Brain microvascular endothelial cell (primary cell): ENCODE data around the gene SLC35B4.

Source experiments
- DNase-seq: peaks from one replicate; pipeline ENCODE4 v3.0.0-alpha.2; 2020
- H3K27ac ChIP-seq: fragments of 250-450 bp; sonication (Bioruptor Pico); 2 replicates; pipeline ENCODE4 v1.5.1; 2020; ENCODE audit warnings: mild to moderate bottlenecking, moderate library complexity
- H3K27me3 ChIP-seq: fragments of 250-450 bp; sonication (Bioruptor Pico); replicated peaks from 2 replicates; pipeline ENCODE4 v1.5.1; 2020; ENCODE audit warnings: mild to moderate bottlenecking
- H3K36me3 ChIP-seq: fragments of 250-450 bp; sonication (Bioruptor Pico); replicated peaks from 2 replicates; pipeline ENCODE4 v1.5.1; 2020; ENCODE audit warnings: mild to moderate bottlenecking
- H3K4me3 ChIP-seq: 2 replicates; pipeline ENCODE4 v1.5.1; 2011; ENCODE audit warnings: low read depth, mild to moderate bottlenecking, control low read depth, low read length, moderate library complexity
- in situ Hi-C: cut with HindIII; loops from 2 replicates; pipeline ENCODE4 v1.10.0; 2017; ENCODE audit warnings: low sequenced_read_pairs, low pct_ligation_motif_present
- TF ChIP-seq, protein P1 (sequence below): IDR thresholded peaks from 2 replicates; pipeline ENCODE4 v1.5.1; 2011; ENCODE audit warnings: low read depth, mild to moderate bottlenecking, moderate library complexity, low read length, control low read depth, inconsistent platforms; ENCODE audit errors: missing control alignments

The SLC35B4 gene

DNA sequence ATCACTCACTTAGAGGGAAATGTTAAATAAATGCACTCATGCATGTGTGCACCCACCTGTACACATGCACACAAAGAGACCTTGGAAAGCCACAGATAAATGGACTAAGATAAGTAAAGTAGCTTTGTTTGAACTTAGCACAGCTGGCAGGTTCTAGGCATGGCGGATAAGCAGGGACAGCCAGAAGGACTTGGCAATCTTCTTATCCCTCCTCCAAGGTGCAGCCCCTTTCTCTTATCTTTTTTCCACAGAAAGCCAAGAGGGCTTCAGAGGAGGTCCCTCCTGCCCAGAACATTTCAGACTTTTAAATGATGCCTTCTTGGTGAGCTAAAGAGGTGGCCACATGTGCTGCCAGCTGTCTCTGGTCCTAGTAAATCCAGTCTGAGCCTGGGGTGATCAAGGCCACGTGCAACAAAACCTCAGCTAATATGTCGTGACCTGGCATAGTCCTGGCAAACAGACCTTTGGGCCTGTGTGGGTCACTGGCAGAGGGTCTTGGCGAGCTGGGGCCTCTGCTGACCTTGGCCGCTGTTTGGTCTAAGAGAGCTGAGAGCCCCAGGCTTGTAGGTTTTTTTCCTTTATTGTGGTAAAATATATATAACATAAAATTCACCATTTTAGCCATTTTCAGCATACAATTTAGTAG lies 43.2 kb upstream of the SLC35B4 start:
- no peak for DNase-seq
- no peak overlapping the region for H3K4me3 ChIP-seq
- H3K36me3 ChIP-seq: no peaks in the 10 kb centered on the region
- H3K27ac ChIP-seq: no peak overlapping the region
- no peaks in the 10 kb centered on the region for H3K27me3 ChIP-seq
- TF ChIP-seq, protein P1, sequence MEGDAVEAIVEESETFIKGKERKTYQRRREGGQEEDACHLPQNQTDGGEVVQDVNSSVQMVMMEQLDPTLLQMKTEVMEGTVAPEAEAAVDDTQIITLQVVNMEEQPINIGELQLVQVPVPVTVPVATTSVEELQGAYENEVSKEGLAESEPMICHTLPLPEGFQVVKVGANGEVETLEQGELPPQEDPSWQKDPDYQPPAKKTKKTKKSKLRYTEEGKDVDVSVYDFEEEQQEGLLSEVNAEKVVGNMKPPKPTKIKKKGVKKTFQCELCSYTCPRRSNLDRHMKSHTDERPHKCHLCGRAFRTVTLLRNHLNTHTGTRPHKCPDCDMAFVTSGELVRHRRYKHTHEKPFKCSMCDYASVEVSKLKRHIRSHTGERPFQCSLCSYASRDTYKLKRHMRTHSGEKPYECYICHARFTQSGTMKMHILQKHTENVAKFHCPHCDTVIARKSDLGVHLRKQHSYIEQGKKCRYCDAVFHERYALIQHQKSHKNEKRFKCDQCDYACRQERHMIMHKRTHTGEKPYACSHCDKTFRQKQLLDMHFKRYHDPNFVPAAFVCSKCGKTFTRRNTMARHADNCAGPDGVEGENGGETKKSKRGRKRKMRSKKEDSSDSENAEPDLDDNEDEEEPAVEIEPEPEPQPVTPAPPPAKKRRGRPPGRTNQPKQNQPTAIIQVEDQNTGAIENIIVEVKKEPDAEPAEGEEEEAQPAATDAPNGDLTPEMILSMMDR: no peak
- in situ Hi-C loops: no loop called here

DNA sequence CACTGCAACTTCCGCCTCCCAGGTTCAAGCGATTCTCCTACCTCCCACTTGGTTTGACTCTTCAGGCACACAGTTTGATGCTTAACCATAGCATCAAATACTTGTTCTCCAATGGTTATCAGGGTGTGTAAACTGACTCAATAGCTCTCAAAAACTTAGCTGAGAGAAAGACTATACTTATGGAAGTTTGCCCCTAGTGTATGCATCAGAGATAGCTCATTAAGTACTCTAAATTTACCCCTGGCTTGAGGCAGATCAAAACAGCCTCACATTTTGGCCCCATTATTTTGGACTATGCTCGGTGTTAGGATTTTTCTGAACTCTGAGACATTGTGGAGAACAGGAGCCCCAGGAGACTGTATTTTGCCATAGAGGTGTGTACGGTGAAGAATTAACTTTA lies 40.8 kb upstream of the SLC35B4 start:
- in situ Hi-C loops: no loop called here
- H3K27me3 ChIP-seq: no peaks in the 10 kb centered on the region
- H3K27ac ChIP-seq: no peak overlapping the region
- no peak overlapping the region for H3K4me3 ChIP-seq
- no peak for DNase-seq
- H3K36me3 ChIP-seq: no peaks in the 10 kb centered on the region
- TF ChIP-seq, protein P1: no peak

DNA sequence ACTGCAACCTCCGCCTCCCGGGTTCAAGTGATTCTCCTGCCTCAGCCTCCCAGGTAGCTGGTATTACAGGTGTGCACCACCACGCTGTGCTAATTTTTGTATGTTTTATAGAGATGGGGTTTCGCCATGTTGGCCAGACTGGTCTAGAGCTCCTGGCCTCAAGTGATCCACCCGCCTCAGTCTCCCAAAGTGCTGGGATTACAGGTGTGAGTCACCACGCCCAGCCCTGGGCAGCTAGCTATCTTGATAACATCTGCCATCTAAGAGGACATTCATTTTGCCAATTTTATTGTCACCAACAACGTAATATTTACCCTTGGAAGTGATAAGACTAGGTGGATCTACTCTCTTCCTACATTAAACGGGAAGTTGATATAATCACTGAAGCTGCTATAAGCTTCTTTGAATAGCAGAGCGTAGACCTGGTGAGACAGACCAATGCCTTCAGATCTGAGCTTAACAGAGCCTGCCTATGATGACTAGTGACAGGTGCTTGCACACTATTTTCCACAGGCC lies 39.7 kb upstream of the SLC35B4 start:
- TF ChIP-seq, protein P1: no peak
- H3K27ac ChIP-seq: no peak overlapping the region
- H3K27me3 ChIP-seq: no peaks in the 10 kb centered on the region
- no peak for DNase-seq
- H3K4me3 ChIP-seq: no peak overlapping the region
- in situ Hi-C loops: no loop called here
- H3K36me3 ChIP-seq: no peaks in the 10 kb centered on the region

DNA sequence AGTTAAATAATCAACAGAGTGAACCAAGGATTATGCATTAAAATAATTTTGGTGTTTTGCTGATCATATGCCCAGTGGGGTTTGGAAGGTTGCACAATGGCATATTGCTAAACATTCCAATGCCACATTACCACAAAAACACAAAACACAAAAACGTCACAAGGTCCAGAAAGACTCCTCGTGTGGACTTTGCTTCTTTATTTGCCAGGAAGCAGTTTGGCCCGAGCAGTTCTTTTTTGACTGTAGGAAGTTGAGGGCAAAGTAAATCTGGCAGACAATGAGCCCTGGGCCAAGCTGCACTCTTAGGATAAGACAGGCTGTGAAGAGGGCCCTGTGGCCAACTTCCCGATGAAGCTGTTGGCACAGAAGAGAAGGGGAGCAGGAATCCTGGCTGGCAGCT lies 39.2 kb upstream of the SLC35B4 start:
- in situ Hi-C loops: no loop called here
- no peak for DNase-seq
- TF ChIP-seq, protein P1: no peak

DNA sequence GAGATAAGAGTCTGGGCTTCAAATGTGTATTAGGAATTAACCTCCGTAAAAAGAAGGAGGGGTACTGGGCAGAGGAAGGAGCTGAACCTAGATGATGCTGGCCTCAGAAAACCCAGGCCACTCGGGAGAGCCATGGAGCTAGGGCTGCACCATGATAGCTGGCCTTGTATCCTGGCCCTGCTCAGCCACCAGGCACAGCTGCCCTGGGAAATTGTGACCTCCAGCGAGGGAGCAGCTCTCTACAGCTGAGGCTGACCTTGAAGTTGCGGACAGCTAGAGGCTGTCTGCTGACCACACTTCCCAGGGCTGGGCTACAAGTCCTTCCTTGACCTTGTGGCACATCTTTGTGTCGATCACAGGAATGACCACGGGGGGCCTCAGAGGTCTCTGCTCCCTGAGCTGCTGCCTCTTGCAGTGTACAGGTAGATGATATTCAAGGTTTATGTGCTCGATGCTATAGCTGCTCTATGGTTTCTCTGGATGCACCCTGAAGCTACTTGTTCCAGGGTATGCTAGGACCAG lies 38.3 kb upstream of the SLC35B4 start:
- no peak for DNase-seq
- in situ Hi-C loops: no loop called here
- H3K27ac ChIP-seq: no peak overlapping the region
- no peaks in the 10 kb centered on the region for H3K36me3 ChIP-seq
- no peak overlapping the region for H3K4me3 ChIP-seq
- TF ChIP-seq, protein P1: no peak
- H3K27me3 ChIP-seq: no peaks in the 10 kb centered on the region

More for the DNA sequence above, 39.2 kb upstream of the SLC35B4 start:
- no peaks in the 10 kb centered on the region for H3K36me3 ChIP-seq
- no peak overlapping the region for H3K4me3 ChIP-seq
- H3K27me3 ChIP-seq: no peaks in the 10 kb centered on the region
- H3K27ac ChIP-seq: no peak overlapping the region
